GM12878 (cell line): ENCODE results near the gene NAA35. TPM values are rescaled to one million over a fixed set of nuclear protein-coding genes. Genes with fewer than 3 reads are reported as not detected.

Experiments
- ATAC-seq: fragments of 200-7000 bp; cut with Tn5 transposase; 3 replicates; pipeline ENCODE4 v1.9.1; 2020; ENCODE audit warnings: mild to moderate bottlenecking, moderate library complexity
- BruUV-seq: library from RNA; stranded (reverse); fragments of 400-500 nt; replicated peaks from 2 replicates; lab custom pipeline; 2021; lab: Mats Ljungman, UMichigan
- CTCF ChIA-PET: fragments of 300-600 bp; sonication (Branson Sonifier 250); formaldehyde crosslinking; extraction: SDS; loops from one replicate; lab custom pipeline; 2021; ENCODE audit warnings: inconsistent platforms; lab: Yijun Ruan, JAX
- POLR2A ChIA-PET: fragments of 350-600 bp; formaldehyde crosslinking; extraction: SDS; loops from one replicate; lab custom pipeline; 2021; ENCODE audit warnings: inconsistent platforms; lab: Charles Lee
- RAD21 ChIA-PET: fragments of 300-600 bp; sonication (Branson Sonifier 250); formaldehyde crosslinking; loops from one replicate; lab custom pipeline; 2023; ENCODE audit warnings: antibody characterized with exemption; ENCODE audit not compliant: unreplicated experiment; lab: Charles Lee
- SMC1A ChIA-PET: fragments of 300-600 bp; sonication (Branson Sonifier 250); formaldehyde crosslinking; loops from one replicate; lab custom pipeline; 2023; ENCODE audit not compliant: unreplicated experiment, uncharacterized antibody; lab: Charles Lee
- DNase-seq: peaks from one replicate; pipeline ENCODE4 v3.0.0-alpha.2; 2011; ENCODE audit warnings: low read depth, low spot score
- FAIRE-seq: peaks from 3 replicates; lab custom pipeline; 2011; peaks lifted over from hg19 to GRCh38; lab: Jason Lieb, UNC
- H2AFZ ChIP-seq: 2 replicates; pipeline ENCODE4 v1.6.0; 2011; ENCODE audit warnings: low read depth, low read length, control low read depth; ENCODE audit not compliant: control insufficient read depth
- H3K27ac ChIP-seq: 2 replicates; pipeline ENCODE4 v1.5.1; 2011; ENCODE audit warnings: control low read depth; ENCODE audit not compliant: control insufficient read depth, insufficient read depth
- H3K27me3 ChIP-seq, 2 experiments: replicated peaks in 1 of 2; 2 replicates each; pipeline versions ENCODE4 v1.6.0 to v1.6.1; 2011; ENCODE audit warnings: low read length in 1 of 2; ENCODE audit not compliant: control insufficient read depth in 2 of 2, insufficient read depth in 2 of 2
- H3K36me3 ChIP-seq, 2 experiments: 2 replicates each; pipeline ENCODE4 v1.5.1; 2011; ENCODE audit warnings: low read length in 1 of 2; ENCODE audit not compliant: control insufficient read depth in 2 of 2, insufficient read depth in 2 of 2
- H3K4me1 ChIP-seq: 2 replicates; pipeline ENCODE4 v1.6.1; 2011; ENCODE audit warnings: mild to moderate bottlenecking, low read length, moderate library complexity, mixed read lengths; ENCODE audit not compliant: control insufficient read depth, insufficient read depth
- H3K4me2 ChIP-seq: 2 replicates; pipeline ENCODE4 v1.6.0; 2011; ENCODE audit warnings: control low read depth; ENCODE audit not compliant: control insufficient read depth, insufficient read depth
- H3K4me3 ChIP-seq: fragments of 200-600 bp; sonication (generic); 2 replicates; pipeline ENCODE4 v1.5.1; 2016
- H3K79me2 ChIP-seq: 2 replicates; pipeline ENCODE4 v1.6.0; 2011; ENCODE audit warnings: low read length; ENCODE audit not compliant: control insufficient read depth, insufficient read depth
- H3K9ac ChIP-seq: 2 replicates; pipeline ENCODE4 v1.8.0; 2011; ENCODE audit warnings: low read length, control low read depth, mixed read lengths; ENCODE audit not compliant: control insufficient read depth, insufficient read depth
- H3K9me3 ChIP-seq: replicated peaks from 3 replicates; pipeline ENCODE4 v1.5.1; 2011; ENCODE audit warnings: mild to moderate bottlenecking, low read length; ENCODE audit not compliant: control insufficient read depth, insufficient read depth
- H4K20me1 ChIP-seq: 2 replicates; pipeline ENCODE4 v1.6.0; 2011; ENCODE audit not compliant: control insufficient read depth, insufficient read depth
- ASH2L ChIP-seq: fragments of 300-600, 200-600 bp; sonication (generic); IDR thresholded peaks from 2 replicates; pipeline ENCODE4 v1.6.1; 2017; ENCODE audit warnings: low read depth, mild to moderate bottlenecking, borderline replicate concordance
- BCL11A ChIP-seq: IDR thresholded peaks from 2 replicates; pipeline ENCODE4 v1.6.1; 2011; ENCODE audit warnings: low read depth, low read length
- CBX3 ChIP-seq: fragments of 200-600 bp; sonication (generic); IDR thresholded peaks from 2 replicates; pipeline ENCODE4 v1.6.1; 2016; ENCODE audit warnings: low read depth, borderline replicate concordance
- CHD1 ChIP-seq: IDR thresholded peaks from 2 replicates; pipeline ENCODE4 v1.6.1; 2012; ENCODE audit warnings: low read depth, low read length, improper control_type of control experiment
- DPF2 ChIP-seq: fragments of 450-650 bp; IDR thresholded peaks from 2 replicates; pipeline ENCODE4 v1.6.1; 2017; ENCODE audit warnings: mild to moderate bottlenecking
- E4F1 ChIP-seq: fragments of 450-650 bp; IDR thresholded peaks from 2 replicates; pipeline ENCODE4 v1.6.1; 2018; ENCODE audit warnings: borderline replicate concordance, mild to moderate bottlenecking; ENCODE audit not compliant: partially characterized antibody
- ESRRA ChIP-seq: IDR thresholded peaks from 2 replicates; pipeline ENCODE4 v1.6.1; 2012; ENCODE audit warnings: mild to moderate bottlenecking, low read length, improper control_type of control experiment
- GABPA ChIP-seq: IDR thresholded peaks from 2 replicates; pipeline ENCODE4 v1.6.1; 2014; ENCODE audit warnings: antibody characterized with exemption, low read depth, mild to moderate bottlenecking, inconsistent platforms
- HCFC1 ChIP-seq: fragments of 150-350 bp; IDR thresholded peaks from 2 replicates; pipeline ENCODE4 v1.6.1; 2014; ENCODE audit warnings: low read length
- POLR2AphosphoS5 ChIP-seq: IDR thresholded peaks from 2 replicates; pipeline ENCODE4 v1.6.1; 2011; ENCODE audit warnings: mild to moderate bottlenecking, low read length, inconsistent platforms
- RB1 ChIP-seq: fragments of 450-650 bp; formaldehyde crosslinking; IDR thresholded peaks from 2 replicates; pipeline ENCODE4 v1.6.1; 2017; ENCODE audit warnings: mild to moderate bottlenecking, borderline replicate concordance
- RUNX3 ChIP-seq: IDR thresholded peaks from 2 replicates; pipeline ENCODE4 v1.6.1; 2012; ENCODE audit warnings: low read length, inconsistent platforms
- SMARCA5 ChIP-seq: fragments of 450-650 bp; IDR thresholded peaks from 2 replicates; pipeline ENCODE4 v1.6.1; 2017; ENCODE audit warnings: mild to moderate bottlenecking
- STAT1 ChIP-seq: fragments of 450-650 bp; conservative IDR thresholded peaks from 2 replicates; pipeline ENCODE4 v1.6.1; 2014; ENCODE audit warnings: antibody characterized with exemption, mild to moderate bottlenecking
- WRNIP1 ChIP-seq: IDR thresholded peaks from 2 replicates; pipeline ENCODE4 v1.6.1; 2011; ENCODE audit warnings: low read depth, low read length, improper control_type of control experiment, borderline replicate concordance
- WGBS: methylation state at CpG from one replicate; pipeline ENCODE4 v1.1.6; 2016; ENCODE audit warnings: low lambda C conversion rate; ENCODE audit not compliant: insufficient replicate concordance, insufficient coverage; ENCODE audit errors: missing lambda C conversion rate; 5-methylcytosine and 5-hydroxymethylcytosine counted together
- in situ Hi-C: fragments of 300-500 bp; cut with MboI; formaldehyde crosslinking; loops from 9 replicates; pipeline ENCODE4 v1.14.3; 2018; ENCODE audit warnings: mixed read lengths
- intact Hi-C: fragments of 100-400 bp; cut with micrococcal nuclease; formaldehyde crosslinking; loops from one replicate; pipeline ENCODE4 v1.14.2; 2022; ENCODE audit not compliant: unreplicated experiment
- polyA plus RNA-seq, 11 experiments: library from polyadenylated mRNA; depleted of rRNA in 4 of 11; unstranded in 6 of 11; stranded (reverse) in 5 of 11; fragments of >200 nt; fragmentation: Nextera tagmentation in 4 of 11; fragmentation: Illumina TruSeq in 1 of 11; extraction: Ambion mirVana in 4 of 11; extraction: Trizol in 1 of 11; gene quantifications; 1 replicate in 1 of 11; 2 replicates in 10 of 11; pipeline versions ENCODE4 v1.2.1 to v1.2.3, GENCODE V29; 2011 to 2016; ENCODE audit warnings: inconsistent platforms in 2 of 11, missing spikeins in 2 of 11, low read depth in 1 of 11
- total RNA-seq, 4 experiments: library from RNA; depleted of rRNA in 3 of 4; stranded (reverse); fragments of >200 nt in 3 of 4; fragmentation: Illumina TruSeq in 1 of 4; extraction: Trizol in 1 of 4; gene quantifications; 2 replicates each; pipeline versions ENCODE4 v1.2.1 to v1.2.3, GENCODE V29; 2013 to 2021

Gene NAA35
- total and polyA plus RNA-seq, 10 of the 15 experiments (the other 5 are each of a cell fraction or from before 2014, with no cell fraction given) = 15.5 to 38.0 (median 26.9) TPM

- peak overlapping the region; percentile 43 for H3K4me2 ChIP-seq
- TF ChIP-seq BCL11A (no peak), HCFC1 (no peak), GABPA (no peak), CHD1 (no peak), ASH2L (no peak)
- peak overlapping the region; percentile 39 for H2AFZ ChIP-seq
- H3K79me2 ChIP-seq = no peaks in the 10 kb centered on the region
- in situ Hi-C loops (no loop called here), intact Hi-C loops (no loop called here)
- H3K27ac ChIP-seq = no peak overlapping the region
- no peaks in the 10 kb centered on the region for H3K4me1 ChIP-seq
- ChIA-PET RAD21 (no interaction called here), POLR2A (no interaction called here), CTCF (no interaction called here), SMC1A (interaction anchor here (0.5 kb wide), 1 partner anchor 219 kb away, joined by 3 read pairs; no protein-coding TSS in a partner anchor)
- DNase-seq (no peak), FAIRE-seq (no peak), ATAC-seq (peak; percentile 66)
- 47% methylated on average over 16 of the region's 16 CpGs for WGBS
- H3K4me3 ChIP-seq = no peak overlapping the region
- no peaks in the 10 kb centered on the region for H4K20me1 ChIP-seq
- H3K9me3 ChIP-seq = no peaks in the 10 kb centered on the region
- no peak overlapping the region for H3K9ac ChIP-seq
- H3K36me3 ChIP-seq = no peaks in the 10 kb centered on the region
- no TSS peak for BruUV-seq
- no peaks in the 10 kb centered on the region for H3K27me3 ChIP-seq
Observed at GRCh38 chr9:86062845-86063693, 122.1 kb downstream of the NAA35 start.

DNA sequence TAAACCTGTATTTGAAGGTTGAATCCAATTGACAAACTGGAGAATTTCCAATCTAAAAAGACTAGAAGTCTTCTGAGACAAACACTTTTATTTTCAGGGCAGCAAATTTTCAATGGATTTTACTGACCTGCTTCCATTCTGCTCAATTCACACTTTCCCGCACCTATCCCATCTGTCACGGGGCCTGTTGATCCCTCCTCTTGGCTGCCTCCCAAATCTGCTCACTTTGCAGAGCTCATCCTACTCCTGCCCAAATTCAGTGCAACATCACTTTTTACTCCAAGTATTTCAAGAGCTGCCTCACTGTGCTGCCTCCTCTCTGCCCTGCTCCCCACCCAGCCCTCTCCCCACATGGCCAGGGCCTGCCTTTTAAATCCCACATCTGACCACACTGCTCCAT lies 123.3 kb downstream of the NAA35 start:
- BruUV-seq = no TSS peak
- POLR2A ChIA-PET = interaction anchor here (0.6 kb wide), 1 partner anchor 1774 kb away, joined by 4 read pairs; no protein-coding TSS in a partner anchor
- H3K27ac ChIP-seq = no peak overlapping the region
- no peak for DNase-seq
- H3K9me3 ChIP-seq = no peaks in the 10 kb centered on the region
- H3K4me2 ChIP-seq = no peak overlapping the region
- ATAC-seq = no peak
- no peak for TF ChIP-seq E4F1
- no peak for TF ChIP-seq POLR2AphosphoS5
- TF ChIP-seq WRNIP1 = no peak
- TF ChIP-seq RUNX3 = no peak
- TF ChIP-seq RB1 = no peak
- no peak for TF ChIP-seq DPF2
- no peak for TF ChIP-seq HCFC1
- no peak for TF ChIP-seq SMARCA5
- TF ChIP-seq GABPA = no peak
- TF ChIP-seq CBX3 = no peak
- no peak for TF ChIP-seq STAT1
- no peak for TF ChIP-seq ESRRA
- no peaks in the 10 kb centered on the region for H3K36me3 ChIP-seq
- in situ Hi-C loops = no loop called here
- CTCF ChIA-PET = interaction anchor here (0.6 kb wide), 1 partner anchor 54 kb away, joined by 3 read pairs; no protein-coding TSS in a partner anchor
- intact Hi-C loops = no loop called here
- WGBS = 63% methylated on average over 2 of the region's 2 CpGs
- H3K4me1 ChIP-seq = no peaks in the 10 kb centered on the region
- H2AFZ ChIP-seq = no peak overlapping the region
- SMC1A ChIA-PET = no interaction called here
- no peaks in the 10 kb centered on the region for H3K79me2 ChIP-seq
- no peaks in the 10 kb centered on the region for H3K27me3 ChIP-seq
- no peak overlapping the region for H3K9ac ChIP-seq
- H4K20me1 ChIP-seq = no peaks in the 10 kb centered on the region
- H3K4me3 ChIP-seq = no peak overlapping the region
- RAD21 ChIA-PET = no interaction called here
- FAIRE-seq = no peak
